ENCODE data around the gene MALL. TPM values are rescaled to one million over a fixed set of nuclear protein-coding genes. Genes with fewer than 3 reads are reported as not detected.

MALL gene
- total and polyA plus RNA-seq, 10 of the 15 experiments (the other 5 are each of a cell fraction or from before 2014, with no cell fraction given) = 0.26 TPM; not detected in 9

- no TSS peak for BruUV-seq (replicated peaks)
- Histone ChIP-seq H3K9me3 (replicated peaks; ENCODE audit: control insufficient read depth, insufficient read depth, low read length) (no peaks in the 10 kb centered on the region), H2AFZ (ENCODE audit: control insufficient read depth, low read depth, low read length) (no peak overlapping the region), H3K79me2 (ENCODE audit: control insufficient read depth, insufficient read depth, low read length) (no peaks in the 10 kb centered on the region), H3K4me1 (ENCODE audit: control insufficient read depth, insufficient read depth, low read length) (no peaks in the 10 kb centered on the region), H3K9ac (ENCODE audit: control insufficient read depth, insufficient read depth, low read length) (no peak overlapping the region), H3K4me3 (no peak overlapping the region), H3K27ac (ENCODE audit: control insufficient read depth, insufficient read depth) (no peak overlapping the region), H3K27me3 (replicated peaks in 1 of 2; ENCODE audit: control insufficient read depth in 2 of 2, insufficient read depth in 2 of 2, low read length in 1 of 2) (no peaks in the 10 kb centered on the region), H3K36me3 (ENCODE audit: control insufficient read depth in 2 of 2, insufficient read depth in 2 of 2, low read length in 1 of 2) (no peaks in the 10 kb centered on the region), H3K4me2 (ENCODE audit: control insufficient read depth, insufficient read depth) (no peak overlapping the region), H4K20me1 (ENCODE audit: control insufficient read depth, insufficient read depth) (no peaks in the 10 kb centered on the region)
- ChIA-PET POLR2A (no interaction called here), CTCF (interaction anchor here (0.8 kb wide), 1 partner anchor 16 kb away, joined by 3 read pairs; no protein-coding TSS in a partner anchor), SMC1A (ENCODE audit: uncharacterized antibody, unreplicated experiment) (no interaction called here), RAD21 (ENCODE audit: unreplicated experiment) (no interaction called here)
- in situ Hi-C loops (cut with MboI) (no loop called here), intact Hi-C loops (cut with micrococcal nuclease; ENCODE audit: unreplicated experiment) (no loop called here)
- FAIRE-seq (no peak), ATAC-seq (no peak), DNase-seq (ENCODE audit: low read depth, low spot score) (no peak)
- WGBS (ENCODE audit: insufficient coverage, insufficient replicate concordance, low lambda C conversion rate, missing lambda C conversion rate) = 81% methylated on average over 1 of the region's 1 CpG
- TF ChIP-seq JUNB (IDR thresholded peaks at IDR 0.05) = no peak
- no peak for TF ChIP-seq EZH2 (IDR thresholded peaks at IDR 0.05; ENCODE audit: borderline replicate concordance, control insufficient read depth, low read depth, low read length)
- TF ChIP-seq ATF2 (IDR thresholded peaks at IDR 0.05; ENCODE audit: low read length) = no peak
- TF ChIP-seq KDM1A (IDR thresholded peaks at IDR 0.05; ENCODE audit: borderline replicate concordance) = no peak
- TF ChIP-seq JUND (IDR thresholded peaks at IDR 0.05; ENCODE audit: low read depth, low read length) = no peak
- TF ChIP-seq CTCF (IDR thresholded peaks at IDR 0.05 in 2 of 3, conservative IDR thresholded peaks at IDR 0.05 in 1 of 3; ENCODE audit: control insufficient read depth in 2 of 3, extremely low read depth in 1 of 3, insufficient read depth in 1 of 3, low read depth in 3 of 3, low read length in 3 of 3) = no peak
- no peak for TF ChIP-seq RUNX3 (IDR thresholded peaks at IDR 0.05; ENCODE audit: low read length)
- TF ChIP-seq SRF (IDR thresholded peaks at IDR 0.05; ENCODE audit: low read depth in 2 of 2, low read length in 2 of 2) = no peak
- TF ChIP-seq PAX8 (IDR thresholded peaks at IDR 0.05) = no peak
- no peak for TF ChIP-seq USF2 (IDR thresholded peaks at IDR 0.05; ENCODE audit: borderline replicate concordance, low read depth, low read length)
- TF ChIP-seq MYB (IDR thresholded peaks at IDR 0.05; ENCODE audit: borderline replicate concordance, low read depth, low read length) = no peak
- no peak for TF ChIP-seq ZSCAN29 (IDR thresholded peaks at IDR 0.05)
These were observed 24.8 kb upstream of the MALL start for GRCh38 chr2:110140401-110140800.
